K562 (cell line): ENCODE data around the gene CAMK1D. TPM values are rescaled to one million over a fixed set of nuclear protein-coding genes. Genes with fewer than 3 reads are reported as not detected.

Source experiments
- ATAC-seq: fragments of 200-7000 bp; cut with Tn5 transposase; 3 replicates; pipeline ENCODE4 v1.9.1; 2020; ENCODE audit warnings: moderate library complexity
- BruUV-seq: library from RNA; stranded (reverse); fragments of 400-500 nt; replicated peaks from 2 replicates; lab custom pipeline; 2021; lab: Mats Ljungman, UMichigan
- CTCF ChIA-PET: fragments of 300-600 bp; formaldehyde crosslinking; extraction: SDS; loops from one replicate; lab custom pipeline; 2021; ENCODE audit warnings: low intra/inter-chr PET ratio; lab: Yijun Ruan, JAX
- POLR2A ChIA-PET: fragments of 300-600, 350-650 bp; sonication (Branson Sonifier 250); formaldehyde crosslinking; extraction: SDS; loops from one replicate; lab custom pipeline; 2021; ENCODE audit warnings: antibody characterized with exemption, inconsistent platforms; lab: Yijun Ruan, JAX
- DNase-seq, 4 experiments: peaks; one replicate each; pipeline versions ENCODE4 v3.0.0 to v3.0.0-alpha.2; 2011 to 2018; ENCODE audit warnings: low spot score in 3 of 4, mixed read lengths in 3 of 4; ENCODE audit errors: extremely low read depth in 1 of 4
- FAIRE-seq: peaks from 2 replicates; lab custom pipeline; 2011; peaks lifted over from hg19 to GRCh38; lab: Jason Lieb, UNC
- H2AFZ ChIP-seq: 2 replicates; pipeline ENCODE4 v1.6.0; 2011; ENCODE audit warnings: low read depth, low read length, control low read depth, inconsistent platforms
- H3K27ac ChIP-seq: fragments of 200-600 bp; 3 replicates; pipeline ENCODE4 v1.8.0; 2011; ENCODE audit warnings: low read depth, mild to moderate bottlenecking, control low read depth, inconsistent platforms, low read length, moderate library complexity, mixed read lengths; ENCODE audit errors: extremely low read depth
- H3K27me3 ChIP-seq, 2 experiments: fragments of 300-600 bp in 1 of 2; 2 replicates in 1 of 2; 3 replicates in 1 of 2; pipeline versions ENCODE4 v1.6.0 to v1.8.0; 2011; ENCODE audit warnings: inconsistent platforms in 2 of 2, low read length in 2 of 2, mild to moderate bottlenecking in 1 of 2, mixed read lengths in 1 of 2, moderate library complexity in 1 of 2; ENCODE audit not compliant: control insufficient read depth in 2 of 2, insufficient read depth in 2 of 2
- H3K36me3 ChIP-seq: fragments of 300-600 bp; 3 replicates; pipeline ENCODE4 v1.8.0; 2011; ENCODE audit warnings: mild to moderate bottlenecking, low read length, inconsistent platforms; ENCODE audit not compliant: control insufficient read depth, insufficient read depth
- H3K4me1 ChIP-seq, 2 experiments: fragments of 200-600 bp in 1 of 2; replicated peaks in 1 of 2; 2 replicates in 1 of 2; 3 replicates in 1 of 2; pipeline versions ENCODE4 v1.5.1 to v1.8.0; 2011; ENCODE audit warnings: inconsistent platforms in 2 of 2, low read length in 2 of 2, mild to moderate bottlenecking in 1 of 2, mixed read lengths in 1 of 2, moderate library complexity in 1 of 2; ENCODE audit not compliant: control insufficient read depth in 2 of 2, insufficient read depth in 2 of 2
- H3K4me2 ChIP-seq: 2 replicates; pipeline ENCODE4 v1.6.1; 2011; ENCODE audit warnings: low read length, control low read depth, inconsistent platforms, mixed read lengths; ENCODE audit not compliant: insufficient read depth
- H3K4me3 ChIP-seq: fragments of 200-600 bp; sonication (generic), shearing (Covaris generic); 2 replicates; pipeline ENCODE4 v1.5.1; 2016; ENCODE audit warnings: control low read depth, inconsistent platforms
- H3K79me2 ChIP-seq: fragments of 200-600 bp; 3 replicates; pipeline ENCODE4 v1.8.0; 2011; ENCODE audit warnings: low read length, inconsistent platforms; ENCODE audit not compliant: control insufficient read depth, insufficient read depth
- H3K9ac ChIP-seq, 2 experiments: 2 replicates each; pipeline versions ENCODE4 v1.6.0 to v1.6.1; 2011; ENCODE audit warnings: low read depth in 2 of 2, low read length in 2 of 2, control low read depth in 1 of 2, inconsistent platforms in 1 of 2, mild to moderate bottlenecking in 1 of 2, mixed read lengths in 1 of 2; ENCODE audit not compliant: insufficient read depth in 1 of 2
- H3K9me1 ChIP-seq: one replicate; pipeline ENCODE4 v1.6.0; 2011; ENCODE audit warnings: inconsistent platforms, mild to moderate bottlenecking, low read length, moderate library complexity; ENCODE audit not compliant: control insufficient read depth, insufficient read depth
- H3K9me3 ChIP-seq: replicated peaks from 2 replicates; pipeline ENCODE4 v1.5.1; 2011; ENCODE audit warnings: low read depth, low read length, inconsistent platforms; ENCODE audit not compliant: control insufficient read depth, insufficient read depth
- H4K20me1 ChIP-seq: replicated peaks from 2 replicates; pipeline ENCODE4 v1.6.1; 2011; ENCODE audit warnings: low read length, inconsistent platforms, mixed read lengths; ENCODE audit not compliant: control insufficient read depth, insufficient read depth
- CBX8 ChIP-seq: fragments of 200-600 bp; sonication (generic); IDR thresholded peaks from 2 replicates; pipeline ENCODE4 v1.6.1; 2012; ENCODE audit warnings: borderline replicate concordance, mixed run types, low read depth, mild to moderate bottlenecking, moderate library complexity, mixed read lengths, low read length, control low read depth, inconsistent platforms; ENCODE audit not compliant: poor library complexity, severe bottlenecking; ENCODE audit errors: extremely low read depth
- ESRRA ChIP-seq: fragments of 450-650 bp; IDR thresholded peaks from 2 replicates; pipeline ENCODE4 v1.6.1; 2014; ENCODE audit warnings: low read depth, mild to moderate bottlenecking, moderate library complexity, borderline replicate concordance
- HDAC2 ChIP-seq: fragments of 450-650 bp; IDR thresholded peaks from 2 replicates; pipeline ENCODE4 v1.6.1; 2016; ENCODE audit warnings: mild to moderate bottlenecking
- HLTF ChIP-seq: fragments of 450-650 bp; IDR thresholded peaks from 2 replicates; pipeline ENCODE4 v1.6.1; 2016
- NCOA6 ChIP-seq: fragments of 450-650 bp; IDR thresholded peaks from 2 replicates; pipeline ENCODE4 v1.6.1; 2017; ENCODE audit warnings: mild to moderate bottlenecking
- RCOR1 ChIP-seq, 2 experiments: IDR thresholded peaks; 2 replicates each; pipeline ENCODE4 v1.6.1; 2012; ENCODE audit warnings: low read depth in 2 of 2, low read length in 2 of 2, borderline replicate concordance in 1 of 2, improper control_type of control experiment in 1 of 2
- WGBS: fragments of 100-300 bp; shearing (Covaris generic); methylation state at CpG from one replicate; pipeline ENCODE4 v1.1.6; 2016; ENCODE audit warnings: low coverage, mixed read lengths; ENCODE audit not compliant: insufficient coverage; ENCODE audit errors: missing lambda C conversion rate; 5-methylcytosine and 5-hydroxymethylcytosine counted together
- in situ Hi-C: fragments of 300-500 bp; cut with MboI; formaldehyde crosslinking; loops from 4 replicates; pipeline ENCODE4 v1.15.0; 2018; ENCODE audit warnings: inconsistent platforms, mixed read lengths
- intact Hi-C: fragments of 100-400 bp; cut with micrococcal nuclease; formaldehyde crosslinking; loops from 2 replicates; pipeline ENCODE4 v1.14.2; 2022
- polyA plus RNA-seq, 8 experiments: library from polyadenylated mRNA; depleted of rRNA in 4 of 8; stranded (reverse) in 5 of 8; unstranded in 3 of 8; fragments of >200 nt; fragmentation: Nextera tagmentation in 2 of 8; fragmentation: Illumina TruSeq in 1 of 8; extraction: Ambion mirVana in 2 of 8; extraction: Trizol in 1 of 8; gene quantifications; 2 replicates each; pipeline versions ENCODE4 v1.2.1 to v1.2.3, GENCODE V29; 2011 to 2014; ENCODE audit warnings: inconsistent platforms in 1 of 8, missing spikeins in 1 of 8
- total RNA-seq, 7 experiments: library from RNA; depleted of rRNA in 6 of 7; stranded (reverse); fragments of >200 nt in 6 of 7; fragmentation: Illumina TruSeq in 2 of 7; extraction: Trizol in 2 of 7; gene quantifications; 2 replicates each; pipeline versions ENCODE4 v1.2.1 to v1.2.3, GENCODE V29; 2011 to 2021; ENCODE audit warnings: low replicate concordance in 1 of 7
- TF ChIP-seq, protein P1 (sequence below), 2 experiments: fragments of 200-800 bp in 1 of 2; sonication (Bioruptor generic) in 1 of 2; sonication (generic) in 1 of 2; formaldehyde crosslinking in 1 of 2; IDR thresholded peaks in 1 of 2; conservative IDR thresholded peaks in 1 of 2; 2 replicates each; pipeline versions ENCODE4 v1.5.0 to v1.6.1; 2016 to 2020; ENCODE audit warnings: missing compliant biosample characterization in 1 of 2, missing genetic modification characterization in 1 of 2, missing genetic modification reagents in 1 of 2
- TF ChIP-seq, protein P2 (sequence below): IDR thresholded peaks from 2 replicates; pipeline ENCODE4 v1.6.1; 2014; ENCODE audit warnings: antibody characterized with exemption

CAMK1D gene
- total and polyA plus RNA-seq, 9 of the 15 experiments (the other 6 are each of a cell fraction or from before 2014, with no cell fraction given): 0.12 to 0.24 (median 0.20) TPM; not detected in 5

DNA sequence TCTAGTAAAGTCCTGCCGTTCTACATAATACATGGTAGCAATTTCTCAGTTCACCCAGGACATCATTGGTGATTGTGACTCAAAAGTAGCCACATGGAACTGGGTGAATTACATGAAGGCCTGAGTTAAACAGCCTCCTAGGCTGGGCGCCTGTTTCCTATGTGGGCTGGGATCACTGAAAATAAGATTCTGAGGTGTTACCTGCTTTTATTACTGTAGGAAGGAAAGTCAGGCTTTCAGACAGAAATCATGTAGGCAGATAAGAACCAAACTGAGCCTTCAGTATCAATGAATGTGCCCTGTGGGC lies 160.4 kb downstream of the CAMK1D start:
- in situ Hi-C loops: no loop called here

More for the DNA sequence above, 160.4 kb downstream of the CAMK1D start:
- Histone ChIP-seq H4K20me1 (0 out of 2 replicates have a peak, but pooled peaks cover 3% of the 10 kb centered on the region), H3K27ac (no peak overlapping the region), H3K4me1 (no peaks in the 10 kb centered on the region), H3K79me2 (no peaks in the 10 kb centered on the region), H3K4me2 (no peak overlapping the region), H3K4me3 (no peak overlapping the region), H3K9me1 (no peaks in the 10 kb centered on the region), H3K36me3 (no peaks in the 10 kb centered on the region), H3K9me3 (no peaks in the 10 kb centered on the region), H3K9ac (no peak overlapping the region), H3K27me3 (peaks cover 50 to 55% of the 10 kb centered on the region in 2 experiments), H2AFZ (no peak overlapping the region)
- BruUV-seq: no TSS peak
- WGBS: 0% methylated on average over 2 of the region's 2 CpGs
- ATAC-seq (no peak), DNase-seq (no peak), FAIRE-seq (no peak)
- ChIA-PET CTCF (no interaction called here), POLR2A (interaction anchor here (0.7 kb wide), 1 partner anchor 242 kb away, joined by 3 read pairs; no protein-coding TSS in a partner anchor)
- intact Hi-C loops: no loop called here
- TF ChIP-seq RCOR1 (IDR thresholded peaks at IDR 0.05; ENCODE audit: borderline replicate concordance in 1 of 2, low read depth in 2 of 2, low read length in 2 of 2) (no peak), ESRRA (no peak), CBX8 (no peak), HLTF (no peak), NCOA6 (no peak), HDAC2 (no peak)
- TF ChIP-seq, protein P1, sequence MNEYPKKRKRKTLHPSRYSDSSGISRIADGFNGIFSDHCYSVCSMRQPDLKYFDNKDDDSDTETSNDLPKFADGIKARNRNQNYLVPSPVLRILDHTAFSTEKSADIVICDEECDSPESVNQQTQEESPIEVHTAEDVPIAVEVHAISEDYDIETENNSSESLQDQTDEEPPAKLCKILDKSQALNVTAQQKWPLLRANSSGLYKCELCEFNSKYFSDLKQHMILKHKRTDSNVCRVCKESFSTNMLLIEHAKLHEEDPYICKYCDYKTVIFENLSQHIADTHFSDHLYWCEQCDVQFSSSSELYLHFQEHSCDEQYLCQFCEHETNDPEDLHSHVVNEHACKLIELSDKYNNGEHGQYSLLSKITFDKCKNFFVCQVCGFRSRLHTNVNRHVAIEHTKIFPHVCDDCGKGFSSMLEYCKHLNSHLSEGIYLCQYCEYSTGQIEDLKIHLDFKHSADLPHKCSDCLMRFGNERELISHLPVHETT (CRISPR knock-in tag; conservative IDR thresholded peaks at IDR 0.05 in 1 of 2, IDR thresholded peaks at IDR 0.05 in 1 of 2): no peak
- TF ChIP-seq, protein P2, sequence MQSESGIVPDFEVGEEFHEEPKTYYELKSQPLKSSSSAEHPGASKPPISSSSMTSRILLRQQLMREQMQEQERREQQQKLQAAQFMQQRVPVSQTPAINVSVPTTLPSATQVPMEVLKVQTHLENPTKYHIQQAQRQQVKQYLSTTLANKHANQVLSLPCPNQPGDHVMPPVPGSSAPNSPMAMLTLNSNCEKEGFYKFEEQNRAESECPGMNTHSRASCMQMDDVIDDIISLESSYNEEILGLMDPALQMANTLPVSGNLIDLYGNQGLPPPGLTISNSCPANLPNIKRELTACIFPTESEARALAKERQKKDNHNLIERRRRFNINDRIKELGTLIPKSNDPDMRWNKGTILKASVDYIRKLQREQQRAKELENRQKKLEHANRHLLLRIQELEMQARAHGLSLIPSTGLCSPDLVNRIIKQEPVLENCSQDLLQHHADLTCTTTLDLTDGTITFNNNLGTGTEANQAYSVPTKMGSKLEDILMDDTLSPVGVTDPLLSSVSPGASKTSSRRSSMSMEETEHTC: no peak
